GM19324 (cell line): ENCODE data around the gene MARK3.
A peak's percentile ranks its signal among the peaks of the same experiment; 100 is the strongest.

Experiments
- ATAC-seq: cut with Tn5 transposase; IDR thresholded peaks from one replicate; pipeline ENCODE4 v1.9.1; 2021; ENCODE audit warnings: mild to moderate bottlenecking, moderate library complexity; ENCODE audit not compliant: unreplicated experiment, low FRiP score

The MARK3 gene

GRCh38 chr14:103362780-103363179 is 22.4 kb upstream of the MARK3 start:
- no peak for ATAC-seq

GRCh38 chr14:103366741-103367140 is 18.5 kb upstream of the MARK3 start:
- ATAC-seq, result no peak

- no peak for ATAC-seq
Observed at GRCh38 chr14:103367995-103368394, 17.2 kb upstream of the MARK3 start.

- no peak for ATAC-seq
Observed at GRCh38 chr14:103370087-103370486, 15.1 kb upstream of the MARK3 start.

GRCh38 chr14:103372017-103372416 is 13.2 kb upstream of the MARK3 start:
- no peak for ATAC-seq

GRCh38 chr14:103372552-103373304 is 12.5 kb upstream of the MARK3 start:
- ATAC-seq, result no peak

GRCh38 chr14:103374121-103374520 is 11.1 kb upstream of the MARK3 start:
- ATAC-seq, result no peak

- no peak for ATAC-seq
Observed at GRCh38 chr14:103377522-103378037, 7.6 kb upstream of the MARK3 start.

GRCh38 chr14:103378038-103378854 is 7.0 kb upstream of the MARK3 start:
- ATAC-seq, result no peak

- ATAC-seq, result no peak
Observed at GRCh38 chr14:103380719-103381377, 4.4 kb upstream of the MARK3 start.

- no peak for ATAC-seq
Observed at GRCh38 chr14:103382376-103382775, 2.8 kb upstream of the MARK3 start.

GRCh38 chr14:103384450-103385151 is 614 bp upstream of the MARK3 start:
- peak; percentile 11 for ATAC-seq

GRCh38 chr14:103385929-103386712 is 906 bp downstream of the MARK3 start:
- no peak for ATAC-seq

GRCh38 chr14:103386713-103387329 is 1.6 kb downstream of the MARK3 start:
- no peak for ATAC-seq

GRCh38 chr14:103388664-103389063 is 3.4 kb downstream of the MARK3 start:
- no peak for ATAC-seq

GRCh38 chr14:103390605-103391004 is 5.4 kb downstream of the MARK3 start:
- ATAC-seq, result no peak

- no peak for ATAC-seq
Observed at GRCh38 chr14:103391048-103391447, 5.8 kb downstream of the MARK3 start.

- no peak for ATAC-seq
Observed at GRCh38 chr14:103392106-103392505, 6.9 kb downstream of the MARK3 start.

GRCh38 chr14:103392572-103392971 is 7.4 kb downstream of the MARK3 start:
- no peak for ATAC-seq
